Lung microvascular endothelial cell (primary cell): Measurements from ENCODE around the gene AGAP1. TPM values are rescaled to one million over a fixed set of nuclear protein-coding genes. Genes with fewer than 3 reads are reported as not detected.

ENCODE experiments used
- DNase-seq, 2 donors: peaks; one replicate each; pipeline versions ENCODE4 v3.0.0 to v3.0.0-alpha.2; 2010; ENCODE audit warnings: low read depth in 2 of 2
- total RNA-seq: library from RNA; depleted of rRNA; stranded (reverse); fragments of >200 nt; gene quantifications from 2 replicates; pipeline ENCODE4 v1.2.1, GENCODE V29; 2014

Gene AGAP1
- total RNA-seq, 1 donor from 2014 or later = 3.4 TPM

DNA sequence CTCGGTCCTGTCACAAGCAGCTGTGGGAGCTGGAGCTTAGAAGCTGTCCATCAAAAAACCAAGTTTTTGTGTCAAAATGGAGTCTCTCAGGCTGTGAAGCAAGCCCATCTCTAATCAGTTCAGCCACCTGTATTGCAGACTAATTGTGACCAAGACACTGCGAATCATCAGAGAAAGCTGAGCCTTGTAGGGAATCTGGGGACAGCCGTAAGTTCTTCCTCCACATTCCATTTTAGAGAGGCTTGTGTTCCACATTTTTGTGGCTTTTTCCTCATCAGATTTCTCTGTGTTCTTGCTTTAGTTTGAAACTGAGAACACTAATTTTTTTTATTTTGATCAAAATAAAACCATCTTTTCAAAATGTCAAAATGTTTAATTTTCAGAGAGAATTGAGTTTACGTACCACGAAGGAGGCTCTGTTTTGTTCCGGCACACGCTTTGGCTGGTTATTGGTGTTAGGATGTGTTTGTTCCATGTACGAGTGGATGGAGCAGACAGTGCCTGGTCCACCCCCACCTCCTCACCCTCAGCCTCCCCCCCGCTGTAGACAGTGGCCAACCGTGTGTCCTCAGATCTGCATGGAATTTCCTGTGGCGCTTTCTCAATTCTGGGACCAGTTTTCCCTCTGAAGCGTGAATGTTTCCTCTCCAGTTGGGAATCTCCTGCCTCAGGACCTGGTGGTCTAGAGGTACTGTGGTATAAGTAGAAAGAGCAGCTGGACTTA is 140.8 kb downstream of the AGAP1 start:
- DNase-seq = no peak

DNA sequence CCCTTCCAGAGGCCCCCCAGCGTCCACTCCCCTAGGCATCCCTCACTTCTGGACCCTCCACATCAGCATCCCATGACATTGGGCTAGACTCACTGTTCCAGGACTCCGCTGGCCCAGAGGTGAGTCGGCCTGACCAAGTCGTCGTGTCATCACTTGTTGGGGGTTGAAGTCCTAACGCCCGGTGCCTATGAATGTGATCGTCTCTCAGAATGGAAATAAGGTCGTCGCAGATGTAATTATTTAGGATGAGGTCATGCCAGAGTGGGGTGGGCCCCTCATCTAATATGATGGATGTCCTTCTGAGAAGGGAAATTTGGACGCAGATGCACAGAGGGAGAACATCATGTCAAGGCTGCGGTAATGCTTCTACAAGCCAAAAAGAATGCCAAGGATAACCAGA is 142.7 kb downstream of the AGAP1 start:
- no peak for DNase-seq

DNA sequence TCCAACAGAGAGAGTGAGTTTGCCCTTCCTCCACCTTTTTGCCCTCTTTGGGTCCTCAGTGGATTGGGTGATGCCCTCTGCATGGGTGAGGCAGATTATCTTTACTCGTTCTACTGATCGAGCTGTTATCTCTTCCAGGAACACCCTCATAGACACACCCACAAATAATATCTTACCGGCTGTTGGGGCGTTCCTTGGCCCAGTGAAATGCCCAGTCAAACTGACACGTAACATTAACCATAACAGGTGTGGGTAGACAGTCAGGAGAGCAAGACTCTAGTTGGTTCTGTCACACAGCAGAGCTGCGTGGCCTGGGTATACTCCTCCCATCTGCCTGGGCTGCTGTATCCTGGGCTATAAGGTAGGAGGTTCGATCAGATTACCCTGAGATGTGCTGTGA is 144.1 kb downstream of the AGAP1 start:
- no peak for DNase-seq

DNA sequence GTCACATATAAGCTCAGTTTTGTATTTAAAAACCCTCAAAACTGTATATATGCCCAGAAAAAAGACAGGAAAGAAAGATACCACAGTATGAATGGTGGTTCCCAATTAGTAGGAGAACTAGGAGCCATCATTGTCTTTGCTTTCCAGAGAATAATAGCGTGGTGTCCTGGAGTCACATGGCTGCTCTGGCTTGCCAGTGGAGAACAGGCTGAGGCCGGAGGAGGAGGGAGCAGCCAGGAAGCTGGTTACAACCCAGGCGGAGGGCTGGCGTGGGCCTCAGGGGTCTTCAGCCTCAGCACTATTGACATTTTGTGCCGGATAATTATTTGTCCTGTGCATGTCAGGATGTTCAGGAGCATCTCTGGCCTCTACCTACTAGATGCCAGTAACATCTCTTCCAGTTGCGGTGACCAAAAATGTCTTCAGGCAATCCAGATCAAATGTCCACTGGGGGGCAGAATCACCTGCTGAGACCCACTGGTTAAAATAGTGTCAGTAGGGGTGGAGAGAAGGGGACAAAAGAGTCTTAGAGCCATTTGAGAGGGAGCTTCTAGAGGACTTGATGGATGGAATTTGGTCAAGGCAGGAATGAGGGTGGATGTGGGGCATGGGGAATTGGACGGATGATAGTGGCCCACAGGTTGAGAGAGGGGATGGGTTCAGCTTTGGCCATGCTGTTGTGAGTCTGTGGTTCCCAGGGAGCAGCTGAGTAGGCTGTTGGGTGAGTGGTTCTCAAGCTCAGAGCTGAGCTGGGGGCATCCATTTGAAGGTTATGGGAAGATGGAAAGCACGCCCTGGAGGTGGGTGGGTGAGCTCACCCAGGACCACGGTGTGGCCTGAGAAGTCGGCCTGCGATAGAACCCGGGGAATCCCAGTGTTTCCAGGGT is 144.9 kb downstream of the AGAP1 start:
- DNase-seq = peak in 1 of 2 donors; percentile 17

DNA sequence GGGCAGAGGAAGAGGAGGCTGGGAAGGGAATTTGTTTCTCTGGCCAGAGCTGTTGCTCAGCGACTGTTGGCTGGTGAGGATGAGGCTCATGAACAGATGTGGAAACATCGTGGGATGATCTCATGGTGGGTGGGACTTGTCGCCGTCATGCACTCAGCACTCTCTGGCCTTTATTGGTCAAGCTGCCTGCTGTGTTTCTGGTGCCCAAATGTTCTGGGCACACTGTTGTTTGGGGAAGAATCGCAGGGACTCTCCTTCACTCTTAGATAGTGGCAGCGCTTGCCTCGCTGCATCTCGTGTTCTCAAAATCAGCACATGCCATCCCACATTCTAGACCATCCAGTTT is 145.6 kb downstream of the AGAP1 start:
- peak; percentile 59 to 88 for DNase-seq

DNA sequence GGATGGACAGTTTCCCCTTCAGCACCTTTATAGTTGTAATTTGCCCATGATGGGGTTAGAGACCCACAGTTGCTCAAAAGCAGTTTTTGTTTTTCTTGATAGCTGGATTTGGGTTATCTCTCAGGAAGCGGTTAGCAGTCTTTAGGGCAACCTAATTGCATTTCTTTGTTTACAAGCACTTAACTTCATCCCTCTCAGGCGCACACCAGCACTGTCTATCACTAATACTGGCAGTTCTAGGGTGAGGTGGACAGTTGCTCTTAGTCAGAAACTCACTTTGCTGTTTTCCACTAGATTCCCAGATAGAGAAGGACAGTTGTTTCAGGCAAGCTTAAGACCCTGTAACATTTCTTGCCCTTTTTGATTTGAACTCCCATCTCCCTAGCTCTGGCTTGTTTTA is 146.0 kb downstream of the AGAP1 start:
- DNase-seq = no peak

DNA sequence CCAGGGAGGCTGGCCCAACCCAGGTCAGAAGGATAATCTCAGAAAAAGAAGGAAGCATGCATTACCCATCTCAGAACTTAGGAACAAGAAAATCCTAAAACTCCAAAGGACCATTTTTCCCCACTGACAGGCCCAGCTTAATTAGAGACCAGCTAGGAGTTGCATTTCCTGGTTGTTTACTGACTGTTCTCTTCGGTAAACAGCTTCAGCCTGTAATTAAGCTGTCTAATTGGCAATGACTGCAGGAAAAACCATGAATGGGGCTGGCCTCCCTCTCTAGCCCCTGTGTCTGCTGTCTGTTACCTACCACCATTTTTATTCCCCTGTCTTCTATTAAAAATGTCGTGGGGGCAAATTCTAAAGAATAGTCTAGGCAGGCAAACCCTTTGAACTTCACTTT is 146.5 kb downstream of the AGAP1 start:
- DNase-seq = no peak

DNA sequence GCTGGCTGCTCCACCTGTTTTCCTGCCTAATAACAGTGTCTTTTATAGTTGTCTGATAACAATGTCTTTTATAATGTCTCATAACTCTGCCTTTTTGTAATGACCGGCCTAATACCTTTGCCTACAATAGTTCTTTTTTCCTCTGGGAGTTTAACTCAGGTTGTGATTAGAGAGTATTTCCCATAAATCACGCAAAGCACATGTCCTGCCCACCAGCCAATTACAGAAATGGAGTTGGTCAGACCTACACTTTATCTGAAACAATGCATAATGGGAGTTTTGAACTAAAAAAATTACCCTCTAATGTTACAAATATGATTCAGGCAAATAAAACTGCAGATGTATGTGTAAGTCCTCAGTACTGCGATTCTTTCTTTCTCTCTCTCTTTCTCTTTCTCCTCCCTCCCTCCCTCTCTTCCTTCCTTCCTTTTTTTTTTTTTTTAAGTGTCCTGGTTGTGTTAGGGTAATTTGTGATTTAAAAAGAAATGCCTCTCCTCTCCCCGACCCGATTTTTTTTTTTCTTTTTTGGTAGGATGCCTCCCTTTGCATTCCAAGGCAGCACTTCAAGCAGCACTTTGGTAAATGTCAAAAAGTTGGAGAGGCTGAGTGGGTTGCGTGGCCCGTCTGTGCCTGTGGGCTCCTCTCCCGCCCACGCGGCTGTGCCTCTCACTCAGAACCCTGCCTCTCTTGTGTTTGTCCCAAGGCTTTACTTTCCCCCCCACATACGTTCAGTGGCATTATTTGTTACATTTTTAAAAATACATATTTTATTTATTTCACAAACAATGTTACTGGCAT is 147.3 kb downstream of the AGAP1 start:
- peak in 1 of 2 donors; percentile 42 for DNase-seq

DNA sequence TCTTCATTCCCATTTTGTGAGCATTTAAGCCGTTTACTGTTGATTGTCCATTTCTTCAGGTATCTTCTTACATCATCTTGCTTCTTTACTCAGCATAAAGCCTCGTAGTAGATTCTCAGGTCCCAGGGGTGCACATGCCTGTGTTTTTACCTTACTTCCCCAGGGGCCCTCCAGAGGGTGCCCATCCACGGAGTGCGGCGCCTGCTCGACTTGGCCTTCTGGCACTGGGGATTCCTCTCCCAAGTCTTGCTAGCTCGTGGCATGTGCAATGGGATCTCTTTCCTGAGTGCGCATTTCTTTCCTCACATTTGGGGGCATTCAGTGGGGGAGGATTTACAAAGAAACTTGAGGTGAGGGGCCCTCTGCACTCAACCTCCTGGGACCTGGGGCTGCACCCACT is 148.1 kb downstream of the AGAP1 start:
- DNase-seq = no peak

DNA sequence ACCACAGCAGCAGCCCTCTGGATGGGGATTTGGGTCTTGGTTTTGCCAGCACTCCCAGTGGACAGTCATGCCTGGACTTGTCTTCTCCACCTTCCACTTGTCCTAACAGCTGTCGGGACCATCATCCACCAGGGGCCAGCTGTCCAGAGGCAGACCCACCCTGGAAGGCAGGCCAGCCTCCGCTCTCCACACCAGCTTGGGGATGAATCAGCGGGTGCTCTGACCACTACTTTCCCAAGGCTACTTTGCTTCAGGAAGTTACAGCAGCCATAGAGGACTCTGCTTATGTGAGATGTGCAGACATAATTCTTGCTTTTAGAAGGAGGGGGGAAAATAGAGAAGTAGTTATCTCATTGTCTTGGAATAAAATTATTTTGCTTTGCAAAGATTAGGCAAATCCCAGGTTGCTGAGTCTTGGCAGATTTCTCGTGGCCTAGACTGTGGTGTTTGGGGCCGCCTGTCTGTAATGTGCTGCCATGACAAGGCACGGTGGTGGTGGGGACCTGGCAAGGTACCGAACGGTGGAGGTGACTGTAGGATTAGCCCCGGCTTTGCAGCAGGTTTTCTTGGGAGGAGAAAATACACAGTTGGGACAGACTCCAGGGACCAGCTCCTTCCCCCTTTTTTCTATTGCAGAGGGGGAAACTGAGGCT is 148.7 kb downstream of the AGAP1 start:
- peak in 1 of 2 donors; percentile 29 for DNase-seq

DNA sequence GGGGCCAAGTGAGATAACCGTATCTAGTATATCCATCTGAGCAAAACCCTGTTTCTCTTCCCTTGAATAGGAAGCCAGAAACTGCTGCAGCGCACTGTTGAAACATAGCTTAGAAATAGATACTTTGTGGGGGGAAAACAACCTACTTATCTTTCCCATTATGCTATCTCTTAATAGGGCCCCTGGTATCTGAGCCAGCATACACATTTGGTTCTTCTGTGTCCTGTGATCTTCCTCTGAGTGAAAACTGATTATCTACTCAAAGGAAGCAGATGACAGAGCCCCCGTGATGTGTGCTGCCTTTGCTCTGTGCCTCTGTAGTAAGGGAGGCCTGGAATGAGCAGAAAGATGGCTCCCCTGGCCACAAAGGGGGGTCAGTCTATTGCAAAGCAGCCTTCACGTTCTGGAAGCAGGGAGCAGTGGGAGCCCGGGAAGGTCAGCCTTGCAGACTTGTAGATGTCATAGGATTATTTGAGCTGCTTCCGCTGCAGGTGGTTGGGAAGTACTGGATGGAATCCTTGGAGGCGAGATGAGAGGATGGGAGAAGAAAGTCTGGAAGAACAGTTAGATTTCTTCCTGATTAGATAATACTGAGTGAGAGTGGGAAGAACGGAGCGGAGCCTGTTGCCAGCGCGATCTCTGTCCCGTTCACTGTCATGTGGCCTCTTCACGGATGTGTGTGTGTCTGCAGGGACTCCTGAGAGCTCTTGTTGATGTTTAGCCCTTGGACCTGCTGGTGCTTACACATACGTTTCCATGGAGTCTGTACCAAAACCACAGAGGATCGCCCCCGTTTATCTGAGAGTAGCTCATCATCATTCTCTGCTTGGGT is 150.1 kb downstream of the AGAP1 start:
- peak in 1 of 2 donors; percentile 60 for DNase-seq

DNA sequence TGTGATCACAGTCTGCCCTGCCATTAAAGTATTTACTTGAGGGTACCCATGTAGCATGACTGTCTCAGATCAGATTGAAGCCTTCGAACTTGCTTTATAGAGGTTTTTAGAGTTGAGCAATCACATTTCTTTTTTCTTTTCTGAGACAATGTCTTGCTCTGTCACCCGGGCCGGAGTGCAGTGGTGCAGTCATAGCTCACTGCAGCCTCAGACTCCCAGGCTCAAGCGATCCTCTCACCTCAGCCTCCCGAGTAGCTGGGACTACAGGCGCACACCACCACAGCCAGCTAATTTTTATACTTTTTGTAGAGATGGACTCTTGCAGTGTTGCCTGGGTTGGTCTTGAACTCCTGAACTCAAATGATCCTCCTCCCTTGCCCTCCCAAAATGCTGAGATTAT is 153.4 kb downstream of the AGAP1 start:
- DNase-seq = no peak

DNA sequence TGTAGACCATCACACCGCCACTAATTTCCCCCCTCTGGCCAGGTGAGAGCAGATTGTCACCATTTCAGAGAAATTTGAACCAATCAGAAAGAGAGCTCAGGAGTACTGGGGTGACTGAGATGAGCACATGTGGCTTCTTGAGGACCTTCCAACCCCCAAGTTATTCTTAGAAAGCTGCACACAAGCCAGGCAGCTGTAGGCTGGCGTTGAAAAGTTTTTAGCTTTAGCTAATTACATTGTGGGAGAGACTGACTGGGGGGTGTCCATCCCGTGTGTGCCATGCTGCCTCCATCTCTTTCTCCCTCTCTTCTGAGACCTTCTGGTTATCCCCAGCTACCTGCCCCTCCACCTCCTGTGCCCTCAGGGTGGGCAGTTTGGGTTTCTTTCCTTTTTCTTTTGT is 154.0 kb downstream of the AGAP1 start:
- no peak for DNase-seq

DNA sequence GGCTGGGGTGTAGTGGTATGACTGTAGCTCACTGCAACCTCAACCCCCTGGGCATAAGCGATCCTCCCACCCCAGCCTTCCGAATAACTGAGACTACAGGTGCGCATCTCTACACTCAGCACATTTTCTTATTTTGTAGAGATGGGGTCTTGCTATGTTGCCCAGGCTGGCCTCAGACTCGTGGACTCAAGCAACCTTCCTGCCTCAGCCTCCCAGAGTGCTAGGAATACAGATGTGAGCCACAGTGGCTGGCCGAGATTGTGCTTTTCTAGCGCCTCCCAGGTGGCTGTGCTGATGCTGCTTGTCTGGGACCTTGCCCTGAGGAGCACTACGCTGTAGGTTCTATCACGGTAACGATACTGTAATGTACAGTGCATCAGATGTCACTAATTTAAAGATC is 155.6 kb downstream of the AGAP1 start:
- no peak for DNase-seq

DNA sequence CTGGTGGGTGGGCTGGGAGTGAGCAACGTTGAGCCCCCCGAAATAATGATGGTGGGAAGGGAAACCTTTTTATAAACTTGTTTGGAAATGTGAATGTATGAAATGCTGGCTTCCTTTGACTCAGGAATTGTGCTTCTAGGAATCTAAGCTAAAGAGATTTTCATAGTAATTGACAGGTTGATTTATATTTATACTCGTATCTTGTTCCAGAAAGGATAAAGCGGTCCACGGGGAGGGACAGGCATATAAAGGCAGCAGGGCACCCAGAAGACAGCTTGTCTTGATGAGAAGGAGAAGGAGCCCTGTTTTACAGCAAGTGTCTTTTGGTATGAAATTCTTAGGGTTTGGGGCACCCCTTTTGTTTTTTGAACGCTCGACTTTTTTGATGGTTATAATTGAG is 157.8 kb downstream of the AGAP1 start:
- no peak for DNase-seq

DNA sequence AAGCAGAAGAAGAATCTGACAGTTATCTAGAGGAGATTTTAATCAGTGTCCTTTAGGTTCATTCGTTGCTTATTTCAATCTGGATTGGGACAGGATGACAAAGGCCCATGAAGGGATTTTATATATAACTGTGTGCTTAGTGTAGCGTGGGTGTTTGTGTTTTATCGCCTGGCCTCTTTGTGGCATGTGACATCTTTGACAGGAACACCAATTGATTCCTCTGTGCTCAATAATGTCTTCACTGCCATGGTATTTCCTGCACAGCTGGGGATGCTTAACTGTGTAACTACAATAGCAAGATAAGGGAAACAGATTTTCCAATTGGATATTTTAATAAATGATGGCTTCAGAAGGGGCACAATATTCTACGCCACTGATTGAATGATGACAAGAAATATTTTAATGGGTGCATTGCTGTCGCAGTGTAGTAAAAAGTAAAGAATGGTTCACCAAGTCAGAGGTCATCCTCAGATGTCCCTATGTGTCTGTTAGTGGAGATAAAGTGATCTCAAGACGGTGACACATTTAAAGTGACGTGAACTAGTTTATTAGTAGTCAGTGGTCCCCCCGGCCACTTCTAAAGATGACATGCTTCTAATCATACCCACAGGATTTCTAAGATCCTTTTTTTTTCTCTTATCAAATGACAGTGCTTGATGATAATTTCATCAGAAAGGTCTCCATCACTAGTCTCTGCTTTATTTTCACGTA is 160.4 kb downstream of the AGAP1 start:
- DNase-seq = peak; percentile 62 to 84

DNA sequence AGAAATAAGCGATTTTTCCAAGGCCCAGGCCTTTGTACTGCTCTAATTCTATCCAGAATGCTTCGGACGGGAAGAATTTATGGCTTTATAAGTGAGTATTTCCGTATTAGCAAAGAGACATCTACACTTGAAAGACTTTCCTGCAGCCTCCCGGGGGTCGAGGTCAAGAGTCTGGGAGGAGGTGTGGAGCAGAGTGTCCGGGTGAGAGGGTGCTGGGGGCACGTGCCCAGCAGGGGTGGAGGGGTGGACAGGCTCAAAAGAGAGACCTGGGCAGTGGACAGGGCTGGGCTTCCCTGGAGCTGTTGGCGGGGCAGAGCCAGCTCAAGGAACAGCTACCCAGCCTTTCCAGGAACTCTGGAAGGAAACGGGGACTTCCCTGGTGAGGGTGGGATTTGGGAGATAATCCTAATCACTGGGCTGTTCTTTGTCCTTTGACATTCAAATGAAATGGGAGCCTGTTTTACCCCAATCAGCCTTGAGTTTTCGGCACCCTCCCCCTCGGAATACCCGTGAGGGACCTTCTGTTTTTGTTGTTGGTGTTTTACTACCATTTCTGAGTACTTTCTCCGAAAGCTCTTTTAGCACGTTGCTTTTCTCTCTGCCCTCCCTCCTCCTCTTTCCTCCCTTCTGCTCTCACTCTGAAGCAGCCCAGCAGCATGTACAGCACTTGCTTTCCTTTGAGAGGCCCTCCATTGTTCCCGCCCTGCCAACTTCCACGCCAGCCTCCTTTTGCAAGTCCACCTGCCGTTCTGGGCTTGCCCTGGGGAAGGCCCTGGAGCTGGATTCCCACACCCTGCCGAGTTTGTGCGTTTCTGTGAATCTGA is 164.7 kb downstream of the AGAP1 start:
- DNase-seq = no peak

DNA sequence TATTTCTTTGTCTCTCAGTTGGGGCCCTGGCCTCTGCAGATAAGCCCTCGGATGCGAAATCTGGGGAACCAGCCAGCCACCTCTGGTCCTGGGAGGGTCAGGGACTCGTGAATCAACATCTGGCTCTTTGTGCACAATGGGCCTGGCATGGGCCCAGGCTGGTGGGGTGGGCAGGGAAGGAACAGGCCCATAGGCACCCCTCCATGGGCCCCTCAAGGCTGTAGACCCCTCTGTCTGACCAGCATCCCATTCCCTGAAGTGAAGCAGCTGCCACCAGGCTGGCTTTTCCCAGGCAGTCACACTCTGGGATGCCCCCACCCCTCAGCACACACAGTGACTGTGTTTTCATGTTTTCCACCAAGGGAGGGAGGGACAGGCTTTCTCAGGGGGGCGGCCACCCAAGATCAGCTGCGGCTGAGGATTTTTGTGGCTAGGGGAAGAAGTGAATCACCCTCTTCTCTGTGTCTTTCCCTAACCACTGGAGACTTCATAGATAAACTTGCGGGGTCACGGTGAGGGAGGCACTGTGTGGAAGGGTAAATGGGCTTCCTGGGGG is 166.0 kb downstream of the AGAP1 start:
- DNase-seq = peak in 1 of 2 donors; percentile 27
